ENCODE results near the gene IVNS1ABP.

- TF ChIP-seq, protein P1, sequence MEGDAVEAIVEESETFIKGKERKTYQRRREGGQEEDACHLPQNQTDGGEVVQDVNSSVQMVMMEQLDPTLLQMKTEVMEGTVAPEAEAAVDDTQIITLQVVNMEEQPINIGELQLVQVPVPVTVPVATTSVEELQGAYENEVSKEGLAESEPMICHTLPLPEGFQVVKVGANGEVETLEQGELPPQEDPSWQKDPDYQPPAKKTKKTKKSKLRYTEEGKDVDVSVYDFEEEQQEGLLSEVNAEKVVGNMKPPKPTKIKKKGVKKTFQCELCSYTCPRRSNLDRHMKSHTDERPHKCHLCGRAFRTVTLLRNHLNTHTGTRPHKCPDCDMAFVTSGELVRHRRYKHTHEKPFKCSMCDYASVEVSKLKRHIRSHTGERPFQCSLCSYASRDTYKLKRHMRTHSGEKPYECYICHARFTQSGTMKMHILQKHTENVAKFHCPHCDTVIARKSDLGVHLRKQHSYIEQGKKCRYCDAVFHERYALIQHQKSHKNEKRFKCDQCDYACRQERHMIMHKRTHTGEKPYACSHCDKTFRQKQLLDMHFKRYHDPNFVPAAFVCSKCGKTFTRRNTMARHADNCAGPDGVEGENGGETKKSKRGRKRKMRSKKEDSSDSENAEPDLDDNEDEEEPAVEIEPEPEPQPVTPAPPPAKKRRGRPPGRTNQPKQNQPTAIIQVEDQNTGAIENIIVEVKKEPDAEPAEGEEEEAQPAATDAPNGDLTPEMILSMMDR (IDR thresholded peaks at IDR 0.05; ENCODE audit: extremely low read depth in 1 of 2, insufficient read depth in 1 of 2, low read depth in 1 of 2, low read length in 2 of 2), result no peak
- no peak for TF ChIP-seq POLR2AphosphoS5 (IDR thresholded peaks at IDR 0.05; ENCODE audit: insufficient read depth, low read depth, low read length)
These were observed 17.1 kb upstream of the IVNS1ABP start for GRCh38 chr1:185334182-185334581.

Data from endothelial cell of umbilical vein (primary cell).